GM19239 (cell line): Measurements from ENCODE around the gene TASP1.
A peak's percentile ranks its signal among the peaks of the same experiment; 100 is the strongest.
"Not testable (repeated sequence)": the region's sequence is repeated elsewhere in the genome, so short reads cannot be mapped to it uniquely, and the experiment has no call there.

Experiments
- DNase-seq: peaks from one replicate; pipeline ENCODE4 v3.0.0; 2011; ENCODE audit warnings: low spot score; ENCODE audit not compliant: insufficient read length
- FAIRE-seq: peaks from 2 replicates; lab custom pipeline; 2011; peaks lifted over from hg19 to GRCh38; lab: Jason Lieb, UNC

The TASP1 gene, protein sequence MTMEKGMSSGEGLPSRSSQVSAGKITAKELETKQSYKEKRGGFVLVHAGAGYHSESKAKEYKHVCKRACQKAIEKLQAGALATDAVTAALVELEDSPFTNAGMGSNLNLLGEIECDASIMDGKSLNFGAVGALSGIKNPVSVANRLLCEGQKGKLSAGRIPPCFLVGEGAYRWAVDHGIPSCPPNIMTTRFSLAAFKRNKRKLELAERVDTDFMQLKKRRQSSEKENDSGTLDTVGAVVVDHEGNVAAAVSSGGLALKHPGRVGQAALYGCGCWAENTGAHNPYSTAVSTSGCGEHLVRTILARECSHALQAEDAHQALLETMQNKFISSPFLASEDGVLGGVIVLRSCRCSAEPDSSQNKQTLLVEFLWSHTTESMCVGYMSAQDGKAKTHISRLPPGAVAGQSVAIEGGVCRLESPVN

DNA sequence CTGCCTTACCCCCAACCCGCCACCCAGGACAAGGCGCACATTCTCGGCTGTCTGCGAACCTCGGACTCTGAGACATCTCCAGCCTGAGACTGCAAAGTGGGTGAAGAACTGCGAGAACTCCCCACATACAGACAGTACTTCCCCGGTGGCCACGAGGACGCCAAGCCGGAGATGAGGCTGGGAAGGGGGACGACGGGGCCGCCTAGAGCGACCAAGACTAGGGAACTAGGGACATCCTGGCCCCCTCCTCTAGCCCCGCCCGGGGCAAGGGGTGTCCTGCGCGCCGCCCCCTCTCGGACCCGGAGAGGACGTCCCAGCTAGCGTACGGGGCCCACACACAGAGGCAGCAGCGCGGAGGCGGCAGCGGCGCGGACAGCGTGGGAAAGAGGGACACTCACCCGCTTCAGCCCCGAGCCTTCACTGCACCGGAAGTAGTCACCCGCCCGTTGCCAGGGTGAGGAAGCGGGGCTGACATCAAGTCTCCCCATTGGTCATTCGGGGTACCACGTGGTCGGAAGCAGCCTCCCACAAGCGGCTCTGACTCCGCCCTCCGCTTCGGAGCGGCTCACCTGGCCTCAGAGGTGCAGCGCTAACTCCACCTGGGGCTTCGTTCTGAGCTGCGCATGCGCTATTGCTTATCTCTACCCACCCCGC is at the start of gene TASP1:
TSS of gene TASP1 (minus strand) at position 437 of the 654 bp plus-strand sequence. CDS start 8,854 bp downstream, outside the sequence.
- peak; percentile 96 for FAIRE-seq
- DNase-seq = peak; percentile 92

DNA sequence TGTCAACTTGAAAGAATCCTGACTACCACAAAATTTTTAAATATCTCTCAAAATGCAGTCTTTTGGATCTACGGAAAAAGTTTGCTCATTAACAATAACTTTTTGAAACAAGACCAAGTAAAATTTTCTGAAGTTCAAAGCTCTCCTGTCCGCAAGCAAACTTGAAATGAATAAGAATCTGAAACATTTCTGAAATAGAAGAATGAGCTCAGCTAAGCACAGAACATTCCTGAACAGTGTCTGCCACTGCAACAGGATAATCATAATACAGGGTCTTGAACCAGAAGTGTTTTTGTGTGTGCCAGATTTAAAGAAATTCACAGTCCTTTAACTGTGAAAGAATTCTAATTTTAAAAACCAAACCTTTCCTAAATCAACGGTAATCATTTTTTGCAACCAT is 49.1 kb upstream of the TASP1 start:
- DNase-seq (no peak), FAIRE-seq (no peak)

DNA sequence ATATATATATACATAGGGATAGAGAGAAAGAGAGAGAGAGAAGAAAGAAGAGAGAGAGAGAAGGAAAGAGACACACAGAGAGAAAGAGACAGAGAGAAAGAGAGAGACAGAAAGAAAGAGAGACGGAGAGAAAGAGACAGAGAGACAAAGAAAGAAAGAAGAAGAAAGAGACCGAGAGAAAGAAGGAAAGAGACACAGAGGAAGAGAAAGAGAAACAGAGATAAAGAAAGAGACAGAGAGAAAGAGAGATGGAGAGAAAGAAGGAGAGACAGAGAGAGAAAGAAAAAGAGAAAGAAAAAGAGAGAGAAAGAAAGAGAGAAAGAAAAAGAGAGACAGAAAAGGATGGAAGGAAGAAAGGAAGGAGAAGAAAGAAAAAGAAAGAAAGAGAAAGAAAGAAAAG is 46.9 kb upstream of the TASP1 start:
- no peak for DNase-seq
- no peak for FAIRE-seq

DNA sequence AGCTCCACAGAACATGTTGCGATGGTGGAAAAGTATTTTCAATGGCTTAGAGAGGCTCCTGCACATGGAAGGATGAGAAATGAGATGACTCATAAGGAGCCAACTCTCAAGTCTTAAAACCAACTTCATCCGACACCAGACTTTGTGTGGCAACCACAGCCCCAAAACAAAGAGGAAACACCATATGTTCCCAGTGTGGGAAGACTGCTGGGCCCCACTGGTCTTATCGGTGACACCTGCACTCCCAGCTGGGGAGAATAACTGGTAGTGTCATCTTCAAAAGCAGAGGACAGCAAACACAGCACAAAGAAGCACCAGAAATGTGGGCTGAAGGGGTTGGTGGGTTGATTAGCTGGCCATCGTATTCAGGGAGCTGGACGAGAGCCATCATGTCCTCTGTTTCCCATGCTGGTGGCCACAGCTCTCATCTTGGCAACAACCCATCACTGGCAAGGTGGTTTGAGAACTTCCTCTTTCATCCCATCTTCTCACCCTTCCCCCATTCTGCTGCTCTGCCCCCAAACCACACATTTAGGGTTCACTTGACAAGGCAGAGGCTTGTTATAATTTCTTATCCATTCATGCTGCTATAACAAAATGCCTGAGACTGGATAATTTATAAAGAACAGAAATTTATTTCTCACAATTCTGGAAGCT is 46.0 kb upstream of the TASP1 start:
- peak; percentile 64 for FAIRE-seq
- DNase-seq = peak; percentile 10

DNA sequence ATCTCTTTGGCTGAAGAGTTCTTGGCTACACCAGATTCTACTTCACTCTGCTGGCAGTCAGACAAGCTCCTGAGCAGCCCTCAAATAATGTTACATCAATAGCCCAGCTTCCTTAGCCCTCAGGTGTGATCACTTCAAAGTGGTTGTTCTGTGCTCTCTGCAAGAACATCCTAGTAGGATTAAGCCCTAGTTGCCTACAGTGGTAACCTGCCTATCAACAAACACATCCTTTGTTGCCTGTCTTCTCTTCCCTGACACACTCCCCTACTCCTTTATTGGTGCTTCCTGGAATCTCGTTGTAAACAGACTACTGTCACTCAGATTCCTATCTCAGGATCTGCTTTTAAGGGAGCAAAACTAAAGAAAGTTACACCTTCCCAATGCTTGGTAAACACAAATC is 45.1 kb upstream of the TASP1 start:
- DNase-seq (no peak), FAIRE-seq (peak; percentile 61)

DNA sequence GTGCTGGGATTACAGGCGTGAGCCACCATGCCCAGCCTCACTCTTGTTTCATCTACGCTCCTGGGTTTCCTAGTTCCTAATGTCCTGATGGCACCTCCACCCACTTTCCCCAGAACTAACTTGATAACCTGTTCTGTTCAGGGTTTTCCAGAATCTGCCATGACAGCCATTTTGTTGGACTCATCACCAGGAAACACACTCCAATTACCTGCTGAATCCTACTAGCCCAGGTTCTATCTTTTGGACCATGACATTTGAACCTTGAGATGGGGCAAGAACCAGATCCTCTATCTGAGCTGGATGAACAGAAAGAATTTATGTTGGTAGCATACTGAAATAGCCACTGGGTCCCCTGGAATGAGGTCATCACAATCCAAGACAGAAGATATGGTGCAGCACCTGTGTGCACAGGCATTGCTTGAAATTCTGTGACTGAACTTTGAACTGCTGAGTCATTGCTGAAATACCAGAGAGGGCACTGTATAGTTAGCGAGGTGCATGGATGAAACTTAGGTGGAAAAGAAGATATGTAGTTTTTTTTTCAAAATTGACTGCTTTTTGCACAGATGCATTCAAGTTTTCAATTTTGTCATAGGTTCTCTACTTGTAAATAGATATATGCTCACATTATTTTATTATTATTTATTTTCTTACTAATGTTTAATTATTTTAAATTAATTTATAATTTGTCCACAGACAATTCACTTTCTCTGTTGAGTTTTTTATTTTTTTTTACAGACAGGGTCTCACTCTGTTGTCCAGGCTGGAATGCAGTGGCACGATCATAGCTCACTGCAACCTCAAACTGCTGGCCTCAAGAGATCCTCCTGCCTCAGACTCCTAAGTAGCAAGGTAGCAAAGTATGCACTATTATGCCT is 42.8 kb upstream of the TASP1 start:
- DNase-seq (peak; percentile 48), FAIRE-seq (peak; percentile 84)

DNA sequence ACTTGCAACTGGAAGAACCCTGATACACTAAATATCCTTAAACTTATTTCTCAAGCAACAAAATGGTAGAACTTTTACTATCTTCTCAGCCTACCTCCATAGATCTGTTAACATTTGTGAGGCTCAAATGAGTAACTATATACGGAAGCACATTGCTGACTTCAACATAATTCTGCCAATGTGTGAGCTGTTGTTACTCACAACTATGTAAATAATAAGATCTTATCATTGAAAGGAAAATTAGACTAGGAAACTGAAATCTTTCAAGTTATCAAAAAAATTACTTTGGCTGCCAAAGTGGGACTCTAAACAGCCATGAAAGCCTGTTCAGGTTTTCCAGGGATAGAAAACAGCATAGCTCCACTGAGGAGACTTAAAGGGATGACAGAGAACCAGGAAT is 40.2 kb upstream of the TASP1 start:
- FAIRE-seq = no peak
- DNase-seq = no peak

DNA sequence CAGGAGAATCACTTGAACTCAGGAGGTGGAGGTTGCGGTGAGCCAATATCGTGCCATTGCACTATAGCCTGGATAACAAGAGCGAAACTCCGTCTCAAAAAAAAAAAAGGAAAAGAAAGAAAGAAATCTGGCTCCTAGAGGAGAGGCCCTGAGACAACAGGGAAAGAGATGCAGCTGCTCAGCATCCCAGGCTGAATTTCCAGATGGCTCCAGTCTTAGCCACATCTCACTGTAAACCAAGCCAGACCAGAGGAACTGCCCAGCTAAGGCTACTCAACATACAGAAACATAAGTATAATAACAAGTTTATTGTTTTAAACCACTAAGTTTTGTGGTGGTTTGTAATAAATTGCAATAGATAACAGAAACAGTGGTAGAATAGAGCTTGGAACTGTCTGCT is 38.5 kb upstream of the TASP1 start:
- DNase-seq (no peak), FAIRE-seq (no peak)

DNA sequence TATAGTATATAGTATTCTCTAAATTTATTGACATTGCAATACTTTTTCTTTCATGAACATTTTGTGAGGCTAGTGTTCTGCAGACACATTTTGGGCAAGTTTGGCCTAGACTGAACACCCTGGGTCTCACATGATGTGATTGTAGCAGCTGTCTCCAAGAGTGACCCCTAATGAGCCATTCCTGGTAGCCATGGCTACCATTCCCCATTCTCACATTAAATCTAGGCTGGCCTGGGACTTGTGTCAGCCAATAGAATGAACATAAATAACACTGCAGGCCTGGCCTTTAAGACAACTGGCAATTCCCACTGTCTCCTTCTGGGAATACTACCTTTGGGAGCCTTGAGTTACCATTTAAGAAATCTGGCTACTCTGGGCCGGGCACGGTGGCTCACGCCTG is 38.0 kb upstream of the TASP1 start:
- no peak for FAIRE-seq

DNA sequence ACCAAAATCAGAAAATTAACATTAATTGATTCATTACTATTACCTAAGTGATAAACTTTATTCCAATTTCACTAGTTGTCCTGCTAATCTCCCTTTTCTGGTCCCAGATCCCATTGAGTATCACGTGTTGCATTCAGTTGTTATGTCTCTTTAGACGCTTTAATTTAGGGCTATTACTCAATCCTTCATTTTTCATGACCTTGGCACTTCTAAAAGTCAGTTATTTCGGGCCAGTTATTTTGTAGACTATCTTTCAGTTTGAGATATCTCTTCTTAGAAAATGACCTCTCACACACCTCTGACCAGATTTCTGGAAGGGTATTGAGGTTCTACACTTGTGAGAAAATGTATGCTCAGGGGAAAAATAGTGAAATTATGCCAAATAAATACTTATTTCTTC is 34.0 kb upstream of the TASP1 start:
- FAIRE-seq (no peak), DNase-seq (no peak)

More for the DNA sequence above, 38.0 kb upstream of the TASP1 start:
- no peak for DNase-seq

DNA sequence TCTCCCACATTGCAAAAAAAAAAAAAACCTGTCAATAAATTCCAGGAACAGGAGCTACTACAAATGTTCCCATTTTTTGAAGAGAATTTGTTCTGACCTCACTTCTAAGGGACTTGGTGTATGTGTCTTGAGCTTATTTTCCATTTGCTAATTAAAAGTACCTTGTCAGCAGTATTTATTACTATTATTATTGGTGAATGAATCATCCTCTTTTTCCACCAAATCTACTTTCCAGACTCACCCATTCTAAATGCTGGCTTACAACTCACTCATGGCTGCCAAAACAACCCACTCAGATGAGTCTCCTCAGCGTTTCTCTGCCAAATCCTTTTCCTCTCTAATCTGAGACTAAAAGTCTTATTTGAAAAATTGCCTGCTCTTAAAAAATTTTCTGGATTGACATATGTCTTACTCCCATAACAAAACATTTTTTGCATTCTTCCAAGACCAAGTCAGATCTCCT is 33.2 kb upstream of the TASP1 start:
- FAIRE-seq (no peak), DNase-seq (no peak)

DNA sequence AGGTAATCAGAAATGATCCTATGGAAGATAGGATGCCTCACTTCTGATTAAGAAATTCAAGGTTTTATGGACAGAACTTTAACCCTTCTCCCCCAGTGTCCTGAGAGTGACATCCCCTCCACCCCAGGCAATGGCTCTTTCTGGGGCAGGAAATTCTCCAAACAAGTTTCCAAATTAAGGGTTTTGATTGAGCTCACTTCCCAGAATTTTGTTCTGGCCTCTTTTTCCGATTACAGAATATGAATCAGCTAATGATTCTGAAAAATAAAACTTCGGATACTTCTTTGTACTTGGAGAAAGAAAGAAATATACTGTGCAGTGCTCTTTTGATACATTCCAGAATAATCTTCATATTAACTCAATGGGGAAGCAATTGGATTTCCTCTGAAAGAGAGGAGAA is 32.8 kb upstream of the TASP1 start:
- DNase-seq (no peak), FAIRE-seq (no peak)

DNA sequence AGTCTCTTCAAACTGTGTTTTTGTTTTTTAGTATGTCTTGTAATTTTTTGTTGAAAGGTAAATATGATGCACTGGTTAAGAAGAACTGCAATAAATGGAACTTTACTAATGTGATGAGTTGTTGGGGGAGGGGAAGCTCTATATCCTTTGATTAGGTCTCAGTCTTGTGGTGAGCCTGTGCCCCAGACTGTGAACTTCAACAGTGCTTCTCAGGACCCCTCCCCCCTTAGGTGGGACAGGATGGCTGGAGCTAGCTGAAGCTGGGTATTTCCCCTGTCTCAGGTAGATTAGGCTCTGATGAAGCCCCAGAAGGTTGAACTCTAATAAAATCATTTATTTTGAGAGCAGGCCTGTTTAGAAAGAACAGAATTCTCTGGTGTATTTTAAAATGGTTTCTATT is 31.4 kb upstream of the TASP1 start:
- no peak for DNase-seq
- FAIRE-seq = no peak

DNA sequence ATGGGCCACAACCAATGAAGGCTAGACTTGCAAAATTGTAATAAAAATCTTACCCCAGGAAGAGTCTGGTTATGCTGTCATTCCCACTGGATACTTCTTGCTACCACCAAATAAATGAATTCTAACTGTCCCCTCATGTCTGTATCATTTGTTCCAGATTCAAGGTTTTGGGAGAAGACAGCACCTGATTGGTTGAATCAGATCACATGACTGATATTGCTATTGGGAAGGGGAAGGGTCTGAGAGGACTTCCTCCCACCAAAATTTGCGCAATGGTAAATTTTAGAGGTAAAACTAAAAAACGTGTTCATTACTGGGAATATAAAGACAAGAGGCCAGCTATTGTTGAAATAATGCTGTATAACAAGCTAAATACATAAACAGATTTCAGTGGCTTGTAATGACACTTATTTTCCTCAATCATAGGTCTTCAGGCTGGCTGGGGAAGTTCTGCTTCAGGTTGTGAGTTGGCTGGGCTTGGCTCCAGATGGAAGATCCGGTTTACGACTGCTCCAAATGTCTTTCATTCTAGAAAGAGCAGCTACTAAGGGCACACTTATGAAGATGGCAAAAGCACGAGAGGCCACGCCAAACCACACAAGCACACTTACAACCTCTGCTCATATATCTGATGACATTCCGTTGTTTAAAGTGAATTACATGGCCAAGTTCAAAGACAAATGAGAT is 27.1 kb upstream of the TASP1 start:
- FAIRE-seq = no peak
- no peak for DNase-seq

DNA sequence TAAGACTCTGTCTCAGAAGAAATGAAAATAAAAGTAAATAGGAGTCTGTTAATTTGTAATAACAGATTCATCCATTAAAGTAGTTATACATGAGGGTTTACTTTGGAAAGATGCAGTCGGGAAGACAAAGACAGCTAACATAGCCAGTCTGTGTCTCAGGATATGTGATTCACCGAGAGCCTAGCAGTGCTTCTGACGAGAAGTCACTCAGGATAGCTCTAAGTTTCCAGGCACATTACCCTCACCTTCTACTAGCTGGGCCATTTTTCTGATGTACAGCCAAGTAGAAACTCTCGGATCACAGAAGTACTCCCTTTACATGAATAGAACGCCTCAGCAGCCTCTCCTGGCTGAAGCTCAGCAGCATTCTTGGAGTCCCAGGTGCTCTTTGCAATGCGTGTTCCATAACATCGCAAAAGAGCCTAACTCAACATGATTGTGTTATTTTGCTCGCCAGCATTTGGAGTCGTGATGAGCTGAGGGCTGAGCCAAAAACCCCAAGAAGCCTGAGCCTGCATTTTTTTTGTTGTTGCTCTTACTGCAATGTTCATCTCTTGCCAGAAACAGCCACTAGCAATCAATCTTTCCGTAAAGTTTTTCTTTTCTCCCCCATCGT is 22.4 kb upstream of the TASP1 start:
- DNase-seq (no peak), FAIRE-seq (no peak)

DNA sequence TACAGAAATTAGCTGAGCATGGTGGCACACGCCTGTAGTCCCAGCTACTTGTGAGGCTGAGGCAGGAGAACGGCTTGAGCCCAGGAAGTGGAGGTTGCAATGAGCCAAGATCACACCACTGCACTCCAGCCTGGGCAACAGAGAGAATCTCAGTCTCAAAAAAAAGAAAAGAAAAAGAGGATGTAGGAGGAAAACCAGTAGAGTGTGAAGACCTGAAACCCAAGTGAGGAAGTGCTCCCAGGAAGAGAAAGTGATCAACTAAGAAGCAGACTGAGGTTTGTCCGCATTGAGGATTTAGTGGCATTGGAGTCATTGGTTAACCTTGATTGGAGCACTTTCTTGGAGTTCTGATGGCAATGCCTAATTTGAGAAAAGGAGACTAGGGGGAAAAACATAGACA is 20.6 kb upstream of the TASP1 start:
- FAIRE-seq = peak; percentile 42
- DNase-seq = peak; percentile 41

DNA sequence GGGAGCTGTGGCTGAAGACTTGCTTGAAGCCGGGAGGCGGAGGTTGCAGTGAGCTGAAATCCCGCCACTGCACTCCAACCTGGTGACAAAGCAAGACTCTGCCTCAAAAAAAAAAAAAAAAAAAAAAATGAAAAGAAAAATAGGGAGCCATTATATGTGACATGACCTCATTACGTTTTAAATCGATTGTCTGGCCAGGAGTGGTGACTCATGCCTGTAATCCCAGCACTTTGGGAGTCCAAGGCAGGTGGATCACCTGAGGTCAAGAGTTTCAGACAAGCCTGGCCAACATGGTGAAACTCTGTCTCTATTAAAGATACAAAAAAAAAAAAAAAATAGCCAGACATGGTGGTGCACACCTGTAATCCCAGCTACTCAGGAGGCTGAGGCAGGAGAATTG is 19.3 kb upstream of the TASP1 start:
- DNase-seq, FAIRE-seq: not testable (repeated sequence)

DNA sequence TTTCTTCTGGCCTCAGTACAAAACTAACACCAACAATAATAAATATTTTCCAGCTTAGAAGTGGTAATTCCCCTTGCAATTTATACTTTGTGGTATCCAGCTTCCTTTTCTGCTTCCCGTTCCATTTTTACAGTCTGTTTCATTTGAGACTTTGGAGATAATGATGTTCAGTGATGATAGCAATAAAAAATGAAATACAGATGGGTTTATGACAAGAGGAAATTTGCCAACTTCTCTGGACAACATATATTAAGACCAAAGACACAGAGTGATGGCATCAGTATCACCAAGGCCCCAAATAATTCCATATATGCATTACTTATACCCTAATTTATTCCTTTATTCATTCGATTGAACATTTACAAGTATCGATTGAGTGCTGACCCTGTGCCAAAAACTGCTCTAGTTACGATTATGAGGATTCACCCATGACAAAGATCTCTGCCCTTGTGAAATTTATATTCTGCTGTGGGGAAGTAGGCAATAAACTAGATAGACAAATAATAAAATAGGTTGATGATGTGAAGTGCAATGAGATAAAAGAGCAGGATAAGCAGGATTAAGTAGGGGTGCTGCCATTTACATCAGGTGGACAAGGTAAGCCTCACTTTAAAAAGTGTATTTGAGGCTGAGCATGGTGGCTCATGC is 18.1 kb upstream of the TASP1 start:
- DNase-seq (no peak), FAIRE-seq (no peak)
